Measurements from ENCODE around the gene ACTR3C. TPM values are rescaled to one million over a fixed set of nuclear protein-coding genes. Genes with fewer than 3 reads are reported as not detected.

ACTR3C gene
- total and polyA plus RNA-seq, 2 donors (not counting 1 experiment from before 2014, with no cell fraction given): 0.09 to 0.50 TPM

DNA sequence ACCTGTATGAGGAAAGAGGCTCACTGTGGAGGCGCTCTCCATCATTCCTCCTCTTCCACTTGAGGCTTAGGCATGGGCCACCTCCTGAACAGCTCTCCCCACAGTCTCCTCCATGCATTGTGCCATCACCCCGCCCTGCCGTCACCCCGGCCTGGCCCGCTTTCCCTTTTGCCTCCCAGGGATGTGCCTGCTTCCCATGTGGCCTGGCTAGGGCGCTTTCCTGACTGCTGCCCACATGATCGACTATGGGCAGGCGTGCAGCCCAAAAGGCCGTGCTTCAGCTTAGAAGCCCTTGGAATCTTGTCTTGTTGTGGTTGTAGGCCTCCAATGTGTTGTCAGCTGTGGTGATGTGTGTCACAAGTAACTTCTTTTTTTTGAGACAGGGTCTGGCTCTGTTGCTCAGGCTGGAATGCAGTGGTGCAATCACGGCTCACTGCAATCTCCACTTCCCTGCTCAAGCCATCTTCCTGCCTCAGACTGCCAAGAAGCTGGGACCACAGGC lies 1.8 kb upstream of the ACTR3C start:
- Histone ChIP-seq H3K27me3 (ENCODE audit: control insufficient read depth, insufficient read depth, low read length) (no peaks in the 10 kb centered on the region), H3K9me3 (ENCODE audit: control insufficient read depth, insufficient read depth, low read depth, low read length) (no peaks in the 10 kb centered on the region), H3K4me1 (ENCODE audit: control insufficient read depth, extremely low read depth, insufficient read depth, low read length) (no peaks in the 10 kb centered on the region), H4K20me1 (ENCODE audit: control insufficient read depth, extremely low read depth, insufficient read depth, low read length) (no peaks in the 10 kb centered on the region), H3K79me2 (ENCODE audit: control insufficient read depth, insufficient read depth, low read length) (no peaks in the 10 kb centered on the region), H3K4me2 (ENCODE audit: extremely low read depth, insufficient read depth, low read length) (no peak overlapping the region), H2AFZ (ENCODE audit: low read length) (no peak overlapping the region), H3K27ac (ENCODE audit: insufficient read depth, low read length) (no peak overlapping the region), H3K4me3 (replicated peaks in 1 of 4; ENCODE audit: control extremely low read depth in 1 of 4, insufficient read depth in 1 of 4, low read depth in 3 of 4, low read length in 4 of 4) (no peak overlapping the region), H3K36me3 (ENCODE audit: control insufficient read depth, insufficient read depth, low read length) (no peaks in the 10 kb centered on the region), H3K9ac (ENCODE audit: insufficient read depth, low read length) (no peak overlapping the region)
- no peak for TF ChIP-seq EZH2 (IDR thresholded peaks at IDR 0.05; ENCODE audit: low read length, missing control alignments)
- TF ChIP-seq, protein P1, sequence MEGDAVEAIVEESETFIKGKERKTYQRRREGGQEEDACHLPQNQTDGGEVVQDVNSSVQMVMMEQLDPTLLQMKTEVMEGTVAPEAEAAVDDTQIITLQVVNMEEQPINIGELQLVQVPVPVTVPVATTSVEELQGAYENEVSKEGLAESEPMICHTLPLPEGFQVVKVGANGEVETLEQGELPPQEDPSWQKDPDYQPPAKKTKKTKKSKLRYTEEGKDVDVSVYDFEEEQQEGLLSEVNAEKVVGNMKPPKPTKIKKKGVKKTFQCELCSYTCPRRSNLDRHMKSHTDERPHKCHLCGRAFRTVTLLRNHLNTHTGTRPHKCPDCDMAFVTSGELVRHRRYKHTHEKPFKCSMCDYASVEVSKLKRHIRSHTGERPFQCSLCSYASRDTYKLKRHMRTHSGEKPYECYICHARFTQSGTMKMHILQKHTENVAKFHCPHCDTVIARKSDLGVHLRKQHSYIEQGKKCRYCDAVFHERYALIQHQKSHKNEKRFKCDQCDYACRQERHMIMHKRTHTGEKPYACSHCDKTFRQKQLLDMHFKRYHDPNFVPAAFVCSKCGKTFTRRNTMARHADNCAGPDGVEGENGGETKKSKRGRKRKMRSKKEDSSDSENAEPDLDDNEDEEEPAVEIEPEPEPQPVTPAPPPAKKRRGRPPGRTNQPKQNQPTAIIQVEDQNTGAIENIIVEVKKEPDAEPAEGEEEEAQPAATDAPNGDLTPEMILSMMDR (conservative IDR thresholded peaks at IDR 0.05 in 1 of 2, IDR thresholded peaks at IDR 0.05 in 1 of 2; ENCODE audit: low read depth in 1 of 2, low read length in 2 of 2): no peak
- DNase-seq (ENCODE audit: low read depth in 2 of 2): peak; percentile 68 to 77

DNA sequence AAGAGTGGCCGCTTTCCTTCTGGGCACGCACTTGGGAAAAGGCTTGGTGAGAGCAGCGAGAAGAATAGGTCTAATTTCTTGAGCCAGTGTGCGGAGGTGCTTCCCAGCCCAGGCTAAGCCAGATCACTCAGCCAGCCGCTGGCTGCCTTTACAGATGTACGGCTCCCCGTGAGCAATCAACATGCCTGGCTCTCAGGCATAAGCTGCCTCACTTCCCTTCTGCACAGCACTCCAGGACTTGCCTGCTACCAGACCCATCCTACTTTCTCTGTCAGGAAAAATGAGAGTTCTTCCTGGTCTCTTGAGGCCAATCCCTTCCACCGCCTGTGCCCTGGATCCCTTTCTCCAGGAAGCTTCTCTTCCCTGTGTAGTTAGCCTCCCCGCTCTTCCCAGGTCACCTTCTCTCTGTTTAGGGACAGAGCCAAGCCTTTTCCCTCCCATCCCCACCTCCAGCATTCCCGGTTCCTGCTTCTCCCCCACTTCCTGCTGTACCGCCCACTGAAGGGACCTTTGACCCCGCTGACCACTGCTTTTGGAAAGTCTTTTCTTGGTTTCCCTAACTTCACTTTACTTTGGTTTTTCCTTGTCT lies 1.1 kb upstream of the ACTR3C start:
- no peaks in the 10 kb centered on the region for H4K20me1 ChIP-seq (ENCODE audit: control insufficient read depth, extremely low read depth, insufficient read depth, low read length)
- DNase-seq (ENCODE audit: low read depth in 2 of 2): peak in 1 of 2 donors; percentile 65
- no peaks in the 10 kb centered on the region for H3K9me3 ChIP-seq (ENCODE audit: control insufficient read depth, insufficient read depth, low read depth, low read length)
- H3K27ac ChIP-seq (ENCODE audit: insufficient read depth, low read length): no peak overlapping the region
- no peak overlapping the region for H3K9ac ChIP-seq (ENCODE audit: insufficient read depth, low read length)
- H3K4me3 ChIP-seq (replicated peaks in 1 of 4; ENCODE audit: control extremely low read depth in 1 of 4, insufficient read depth in 1 of 4, low read depth in 3 of 4, low read length in 4 of 4): peak overlapping the region in 1 of 4 experiments; percentile 52
- no peaks in the 10 kb centered on the region for H3K27me3 ChIP-seq (ENCODE audit: control insufficient read depth, insufficient read depth, low read length)
- no peak overlapping the region for H2AFZ ChIP-seq (ENCODE audit: low read length)
- H3K79me2 ChIP-seq (ENCODE audit: control insufficient read depth, insufficient read depth, low read length): no peaks in the 10 kb centered on the region
- no peaks in the 10 kb centered on the region for H3K36me3 ChIP-seq (ENCODE audit: control insufficient read depth, insufficient read depth, low read length)
- no peaks in the 10 kb centered on the region for H3K4me1 ChIP-seq (ENCODE audit: control insufficient read depth, extremely low read depth, insufficient read depth, low read length)
- TF ChIP-seq, protein P1 (conservative IDR thresholded peaks at IDR 0.05 in 1 of 2, IDR thresholded peaks at IDR 0.05 in 1 of 2; ENCODE audit: low read depth in 1 of 2, low read length in 2 of 2): no peak
- TF ChIP-seq EZH2 (IDR thresholded peaks at IDR 0.05; ENCODE audit: low read length, missing control alignments): no peak
- H3K4me2 ChIP-seq (ENCODE audit: extremely low read depth, insufficient read depth, low read length): no peak overlapping the region

DNA sequence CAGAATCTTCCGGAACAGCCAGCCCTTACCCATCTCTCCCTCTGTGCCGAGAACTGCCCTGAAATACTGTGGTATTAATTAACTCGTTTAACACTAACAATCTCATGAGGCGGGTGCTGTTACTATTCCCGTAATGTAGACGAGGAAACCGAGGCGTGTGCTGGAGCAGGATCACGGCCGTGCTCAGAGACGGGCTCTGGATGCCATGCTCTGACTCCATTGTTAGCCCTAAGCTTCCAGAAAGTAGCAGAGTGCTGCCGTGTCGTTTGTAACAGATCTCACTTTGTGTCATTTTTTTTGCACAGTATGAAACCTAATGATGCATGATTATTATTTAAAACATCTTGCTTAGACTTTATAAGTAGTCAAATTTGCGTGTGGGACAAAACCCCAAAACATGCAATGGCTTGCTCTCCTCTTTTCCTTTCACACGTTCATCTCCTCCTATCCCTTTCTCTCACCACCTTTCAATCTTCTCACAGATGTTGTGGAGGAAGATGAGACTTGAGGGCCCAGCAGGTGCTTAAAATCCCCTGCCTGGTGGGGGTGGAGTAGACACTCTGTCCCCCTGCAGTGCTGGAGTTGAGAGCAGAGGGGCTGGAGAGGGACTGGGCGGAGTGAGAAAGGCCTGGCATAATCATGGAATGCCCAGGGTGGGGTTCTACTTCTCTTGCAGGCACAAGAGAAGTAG lies 482 bp upstream of the ACTR3C start:
- Histone ChIP-seq H3K27ac (ENCODE audit: insufficient read depth, low read length) (no peak overlapping the region), H3K9ac (ENCODE audit: insufficient read depth, low read length) (no peak overlapping the region), H3K4me2 (ENCODE audit: extremely low read depth, insufficient read depth, low read length) (no peak overlapping the region), H3K9me3 (ENCODE audit: control insufficient read depth, insufficient read depth, low read depth, low read length) (no peaks in the 10 kb centered on the region), H3K4me3 (replicated peaks in 1 of 4; ENCODE audit: control extremely low read depth in 1 of 4, insufficient read depth in 1 of 4, low read depth in 3 of 4, low read length in 4 of 4) (peak overlapping the region in 1 of 4 experiments; percentile 52), H3K27me3 (ENCODE audit: control insufficient read depth, insufficient read depth, low read length) (no peaks in the 10 kb centered on the region), H2AFZ (ENCODE audit: low read length) (no peak overlapping the region), H3K4me1 (ENCODE audit: control insufficient read depth, extremely low read depth, insufficient read depth, low read length) (no peaks in the 10 kb centered on the region), H3K79me2 (ENCODE audit: control insufficient read depth, insufficient read depth, low read length) (no peaks in the 10 kb centered on the region), H4K20me1 (ENCODE audit: control insufficient read depth, extremely low read depth, insufficient read depth, low read length) (no peaks in the 10 kb centered on the region), H3K36me3 (ENCODE audit: control insufficient read depth, insufficient read depth, low read length) (no peaks in the 10 kb centered on the region)
- peak in 1 of 2 donors; percentile 12 for DNase-seq (ENCODE audit: low read depth in 2 of 2)
- TF ChIP-seq, protein P1 (conservative IDR thresholded peaks at IDR 0.05 in 1 of 2, IDR thresholded peaks at IDR 0.05 in 1 of 2; ENCODE audit: low read depth in 1 of 2, low read length in 2 of 2): no peak
- TF ChIP-seq EZH2 (IDR thresholded peaks at IDR 0.05; ENCODE audit: low read length, missing control alignments): no peak

All from fibroblast of lung (primary cell).